Right lobe of liver (tissue), 6 donors: Measurements from ENCODE around the gene HSPB6. TPM values are rescaled to one million over a fixed set of nuclear protein-coding genes. Genes with fewer than 3 reads are reported as not detected.

Experiments
- ATAC-seq, 4 donors: fragments of 200-7000 bp; cut with Tn5 transposase; one replicate each; pipeline ENCODE4 v1.9.1; 2020; ENCODE audit warnings: mild to moderate bottlenecking in 4 of 4, moderate library complexity in 4 of 4
- DNase-seq, 3 donors: peaks; one replicate each; pipeline ENCODE4 v3.0.0-alpha.2; 2020
- H3K27ac ChIP-seq, 3 donors: fragments of 200-600 bp; one replicate each; pipeline ENCODE4 v1.8.0; 2022
- H3K27me3 ChIP-seq, 2 donors: fragments of 200-600 bp; one replicate each; pipeline ENCODE4 v1.8.0; 2022
- H3K36me3 ChIP-seq, 4 donors: fragments of 200-600 bp; sonication (generic) in 1 of 4; one replicate each; pipeline versions ENCODE4 v1.5.1 to v1.8.0; 2017 to 2022; ENCODE audit warnings: control low read depth in 1 of 4
- H3K4me1 ChIP-seq, 4 donors: fragments of 200-600 bp; sonication (generic) in 1 of 4; one replicate each; pipeline versions ENCODE4 v1.5.1 to v1.8.0; 2017 to 2022; ENCODE audit warnings: control low read depth in 1 of 4
- H3K4me3 ChIP-seq, 3 donors: fragments of 200-600 bp; one replicate each; pipeline ENCODE4 v1.8.0; 2022
- H3K9me3 ChIP-seq, 4 donors: fragments of 200-600 bp; sonication (generic) in 1 of 4; one replicate each; pipeline versions ENCODE4 v1.5.1 to v1.8.0; 2017 to 2022; ENCODE audit warnings: control low read depth in 1 of 4
- CTCF ChIP-seq, 4 donors: fragments of 200-600 bp in 3 of 4; fragments of 450-650 bp in 1 of 4; IDR thresholded peaks; one replicate each; pipeline versions ENCODE4 v1.5.1 to v1.8.0; 2016 to 2022; ENCODE audit warnings: antibody characterized with exemption in 4 of 4, mild to moderate bottlenecking in 2 of 4
- POLR2A ChIP-seq: fragments of 450-650 bp; IDR thresholded peaks from one replicate; pipeline ENCODE4 v1.6.1; 2017; ENCODE audit warnings: antibody characterized with exemption, mild to moderate bottlenecking
- WGBS: methylation state at CpG from one replicate; pipeline ENCODE4 v1.1.6; 2018; ENCODE audit warnings: low coverage, low lambda C conversion rate; ENCODE audit not compliant: insufficient coverage; ENCODE audit errors: missing lambda C conversion rate; 5-methylcytosine and 5-hydroxymethylcytosine counted together
- intact Hi-C, 2 donors: fragments of 100-400 bp; cut with DNase I; formaldehyde crosslinking; loops; one replicate each; pipeline versions ENCODE4 v1.11.2 to v1.14.1; 2022
- total RNA-seq, 6 experiments: library from RNA; depleted of rRNA in 2 of 6; stranded (reverse); fragments of >200 nt in 2 of 6; fragmentation: NEBNext Ultra II Directional in 3 of 6; extraction: Animal tissue kit (Norgen Biotek cat#: 25700) in 3 of 6; gene quantifications; one replicate each; pipeline versions ENCODE4 v1.1.0 to v1.2.4, GENCODE V29; 2016 to 2023
- donor health status: DM: no; HTN: yes; CAD: no.
- donor health status: DM: no; HTN: no; CAD: no.
- donor health status: DM: no; HTN: no; CAD: no.
- donor health status: DM: no; HTN: yes; CAD: no.
- donor health status: DM: no; HTN: yes; CAD: no.

Gene HSPB6
- total RNA-seq, 6 experiments from 2014 or later = 2.6 to 6.0 (median 4.5) TPM

GRCh38 chr19:35739275-35740107, 17.3 kb downstream of the HSPB6 start:
- Histone ChIP-seq H3K27me3 (no peaks in the 10 kb centered on the region), H3K9me3 (no peaks in the 10 kb centered on the region), H3K4me3 (peak overlapping the region; percentile 60 to 73 (median 66)), H3K27ac (peak overlapping the region; percentile 58 to 84 (median 67)), H3K36me3 (peaks cover 0 to 27% (median 0%) of the 10 kb centered on the region in 4 donors), H3K4me1 (peaks cover 0 to 24% (median 4%) of the 10 kb centered on the region in 4 donors)
- 67% methylated on average over 13 of the region's 29 CpGs for WGBS
- no peak for DNase-seq
- no peak for ATAC-seq
- no peak for TF ChIP-seq CTCF (IDR thresholded peaks at IDR 0.05)
- no peak for TF ChIP-seq POLR2A
- intact Hi-C loops = no loop called here

GRCh38 chr19:35738887-35739229, 18.0 kb downstream of the HSPB6 start:
- peaks cover 0 to 18% (median under 1%) of the 10 kb centered on the region in 4 donors for H3K4me1 ChIP-seq
- H3K9me3 ChIP-seq = no peaks in the 10 kb centered on the region
- no peak overlapping the region for H3K4me3 ChIP-seq
- no peak for DNase-seq
- peaks cover 0 to 32% (median 0%) of the 10 kb centered on the region in 4 donors for H3K36me3 ChIP-seq
- intact Hi-C loops = no loop called here
- WGBS = 33% methylated on average over 1 of the region's 2 CpGs
- TF ChIP-seq CTCF (IDR thresholded peaks at IDR 0.05) = no peak
- TF ChIP-seq POLR2A = no peak
- ATAC-seq = no peak
- H3K27ac ChIP-seq = peak overlapping the region in 1 of 3 donors; percentile 84
- no peaks in the 10 kb centered on the region for H3K27me3 ChIP-seq

- Histone ChIP-seq H3K27ac (no peak overlapping the region), H3K36me3 (peaks cover 0 to 38% (median 0%) of the 10 kb centered on the region in 4 donors)
Observed at GRCh38 chr19:35738021-35738886, 18.6 kb downstream of the HSPB6 start.

More at GRCh38 chr19:35738021-35738886, 18.6 kb downstream of the HSPB6 start:
- 90% methylated on average over 4 of the region's 37 CpGs for WGBS
- intact Hi-C loops = no loop called here
- ATAC-seq (no peak), DNase-seq (no peak)
- no peak for TF ChIP-seq POLR2A
- no peak for TF ChIP-seq CTCF (IDR thresholded peaks at IDR 0.05)
- Histone ChIP-seq H3K4me3 (no peak overlapping the region), H3K27me3 (no peaks in the 10 kb centered on the region), H3K9me3 (no peaks in the 10 kb centered on the region), H3K4me1 (peaks cover 0 to 16% (median 0%) of the 10 kb centered on the region in 4 donors)
